Measurements from ENCODE around the gene RIC1. TPM values are rescaled to one million over a fixed set of nuclear protein-coding genes. Genes with fewer than 3 reads are reported as not detected.

The RIC1 gene
- total RNA-seq, 2 donors from 2014 or later, result 18.0 to 49.8 TPM

DNA sequence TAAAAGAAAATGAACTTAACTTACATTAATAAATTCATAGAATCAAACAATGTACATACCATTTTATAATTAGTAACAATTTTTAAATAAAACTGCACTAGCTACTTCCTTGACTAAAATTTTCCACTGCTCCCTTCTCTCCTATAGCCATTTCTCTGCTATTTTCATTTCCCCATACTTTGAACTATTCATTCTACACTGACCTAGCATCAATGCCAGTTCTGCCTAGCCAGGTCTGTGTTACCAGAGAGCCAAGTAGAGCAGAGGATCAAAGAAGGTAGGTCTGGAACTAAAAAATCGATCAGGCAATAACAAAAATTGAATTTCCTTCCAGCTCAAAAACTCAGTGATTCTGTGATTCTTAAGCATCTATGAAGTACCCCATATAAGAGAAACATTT is 119.5 kb downstream of the RIC1 start:
- DNase-seq (ENCODE audit: low spot score), result no peak
- H3K27me3 ChIP-seq (replicated peaks; ENCODE audit: insufficient read depth), result no peaks in the 10 kb centered on the region
- H3K4me1 ChIP-seq (replicated peaks), result no peaks in the 10 kb centered on the region
- no peaks in the 10 kb centered on the region for H3K36me3 ChIP-seq
- no peak overlapping the region for H3K27ac ChIP-seq
- TF ChIP-seq POLR2AphosphoS5 (IDR thresholded peaks at IDR 0.05), result no peak
- TF ChIP-seq, protein P1, sequence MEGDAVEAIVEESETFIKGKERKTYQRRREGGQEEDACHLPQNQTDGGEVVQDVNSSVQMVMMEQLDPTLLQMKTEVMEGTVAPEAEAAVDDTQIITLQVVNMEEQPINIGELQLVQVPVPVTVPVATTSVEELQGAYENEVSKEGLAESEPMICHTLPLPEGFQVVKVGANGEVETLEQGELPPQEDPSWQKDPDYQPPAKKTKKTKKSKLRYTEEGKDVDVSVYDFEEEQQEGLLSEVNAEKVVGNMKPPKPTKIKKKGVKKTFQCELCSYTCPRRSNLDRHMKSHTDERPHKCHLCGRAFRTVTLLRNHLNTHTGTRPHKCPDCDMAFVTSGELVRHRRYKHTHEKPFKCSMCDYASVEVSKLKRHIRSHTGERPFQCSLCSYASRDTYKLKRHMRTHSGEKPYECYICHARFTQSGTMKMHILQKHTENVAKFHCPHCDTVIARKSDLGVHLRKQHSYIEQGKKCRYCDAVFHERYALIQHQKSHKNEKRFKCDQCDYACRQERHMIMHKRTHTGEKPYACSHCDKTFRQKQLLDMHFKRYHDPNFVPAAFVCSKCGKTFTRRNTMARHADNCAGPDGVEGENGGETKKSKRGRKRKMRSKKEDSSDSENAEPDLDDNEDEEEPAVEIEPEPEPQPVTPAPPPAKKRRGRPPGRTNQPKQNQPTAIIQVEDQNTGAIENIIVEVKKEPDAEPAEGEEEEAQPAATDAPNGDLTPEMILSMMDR (IDR thresholded peaks at IDR 0.05), result no peak
- H3K9me3 ChIP-seq, result no peaks in the 10 kb centered on the region
- WGBS, result 97% methylated on average over 1 of the region's 1 CpG
- H3K4me3 ChIP-seq, result no peak overlapping the region
- intact Hi-C loops (cut with DNase I), result no loop called here

DNA sequence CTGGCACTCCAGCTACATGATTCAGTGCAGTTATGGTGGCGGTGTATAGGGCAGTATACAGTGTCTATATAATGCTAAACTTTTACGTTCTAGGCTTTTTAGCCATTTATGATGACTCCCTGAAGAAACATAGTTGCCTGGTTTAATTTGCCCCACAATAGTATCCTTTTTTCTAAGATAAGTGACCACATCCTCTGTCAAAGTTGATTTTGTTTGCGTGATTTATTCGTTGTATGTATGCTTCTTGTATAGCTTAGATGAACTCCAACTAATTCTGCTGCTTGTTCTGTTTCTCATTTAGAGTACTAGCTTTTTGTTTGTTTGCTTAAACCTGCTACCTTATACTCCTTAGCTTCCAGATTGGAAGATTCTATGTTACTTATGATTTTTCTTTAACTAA is 120.4 kb downstream of the RIC1 start:
- Histone ChIP-seq H3K9me3 (no peaks in the 10 kb centered on the region), H3K27ac (no peak overlapping the region), H3K4me1 (replicated peaks) (no peaks in the 10 kb centered on the region), H3K4me3 (no peak overlapping the region), H3K36me3 (no peaks in the 10 kb centered on the region), H3K27me3 (replicated peaks; ENCODE audit: insufficient read depth) (no peaks in the 10 kb centered on the region)
- 94% methylated on average over 4 of the region's 4 CpGs for WGBS
- TF ChIP-seq POLR2AphosphoS5 (IDR thresholded peaks at IDR 0.05) (no peak), POLR2A (IDR thresholded peaks at IDR 0.05) (no peak)
- TF ChIP-seq, protein P1 (IDR thresholded peaks at IDR 0.05), result no peak
- intact Hi-C loops (cut with DNase I), result no loop called here
- no peak for DNase-seq (ENCODE audit: low spot score)

DNA sequence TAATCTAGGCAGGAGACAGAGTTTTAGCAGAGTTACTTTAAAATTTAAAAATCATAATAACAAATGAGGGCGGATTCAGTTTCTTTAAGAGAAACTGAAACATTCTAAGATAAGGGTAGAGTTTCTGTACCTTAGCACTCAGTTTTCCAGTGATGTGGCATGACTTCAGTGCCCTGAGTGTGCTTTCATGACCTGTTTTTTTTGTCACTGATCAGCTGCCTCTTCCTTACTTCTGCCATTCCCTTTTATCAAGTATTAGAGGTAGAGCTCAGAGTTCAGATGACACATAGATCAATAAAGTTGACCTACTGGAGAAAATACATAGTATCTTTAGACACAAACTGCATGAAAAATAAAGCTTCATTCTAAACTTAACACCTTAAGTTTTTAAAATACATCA is 121.7 kb downstream of the RIC1 start:
- no peaks in the 10 kb centered on the region for H3K9me3 ChIP-seq
- no peak overlapping the region for H3K27ac ChIP-seq
- no peak overlapping the region for H3K4me3 ChIP-seq
- no peaks in the 10 kb centered on the region for H3K36me3 ChIP-seq
- DNase-seq (ENCODE audit: low spot score), result no peak
- H3K4me1 ChIP-seq (replicated peaks), result no peaks in the 10 kb centered on the region
- WGBS, result 97% methylated on average over 1 of the region's 1 CpG
- TF ChIP-seq POLR2A (IDR thresholded peaks at IDR 0.05) (no peak), POLR2AphosphoS5 (IDR thresholded peaks at IDR 0.05) (no peak)
- TF ChIP-seq, protein P1 (IDR thresholded peaks at IDR 0.05), result no peak
- intact Hi-C loops (cut with DNase I), result no loop called here
- H3K27me3 ChIP-seq (replicated peaks; ENCODE audit: insufficient read depth), result no peaks in the 10 kb centered on the region

DNA sequence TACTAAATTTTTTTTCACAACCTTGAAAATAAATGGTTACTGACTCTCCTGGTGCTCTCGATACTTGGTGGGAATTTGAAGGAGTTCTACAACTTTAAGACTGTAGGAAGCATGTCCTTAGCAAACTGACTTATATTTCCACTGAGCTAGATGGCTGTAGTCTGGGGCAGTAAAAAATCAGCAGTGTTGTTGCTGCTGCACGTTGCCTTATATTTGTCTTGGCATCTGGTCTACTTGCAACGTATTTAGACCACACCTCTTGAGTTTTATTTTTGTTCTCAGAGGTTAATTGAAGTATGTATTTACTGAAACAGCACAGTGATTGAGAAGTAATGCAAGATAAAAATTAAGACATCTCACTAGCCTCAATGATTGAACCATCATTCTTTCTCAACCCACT is 127.7 kb downstream of the RIC1 start:
- no peak for DNase-seq (ENCODE audit: low spot score)
- Histone ChIP-seq H3K27me3 (replicated peaks; ENCODE audit: insufficient read depth) (no peaks in the 10 kb centered on the region), H3K27ac (no peak overlapping the region), H3K36me3 (no peaks in the 10 kb centered on the region), H3K9me3 (no peaks in the 10 kb centered on the region), H3K4me1 (replicated peaks) (no peaks in the 10 kb centered on the region), H3K4me3 (no peak overlapping the region)
- intact Hi-C loops (cut with DNase I), result no loop called here
- no peak for TF ChIP-seq POLR2A (IDR thresholded peaks at IDR 0.05)
- TF ChIP-seq POLR2AphosphoS5 (IDR thresholded peaks at IDR 0.05), result no peak
- TF ChIP-seq, protein P1 (IDR thresholded peaks at IDR 0.05), result no peak
- 69% methylated on average over 3 of the region's 3 CpGs for WGBS

DNA sequence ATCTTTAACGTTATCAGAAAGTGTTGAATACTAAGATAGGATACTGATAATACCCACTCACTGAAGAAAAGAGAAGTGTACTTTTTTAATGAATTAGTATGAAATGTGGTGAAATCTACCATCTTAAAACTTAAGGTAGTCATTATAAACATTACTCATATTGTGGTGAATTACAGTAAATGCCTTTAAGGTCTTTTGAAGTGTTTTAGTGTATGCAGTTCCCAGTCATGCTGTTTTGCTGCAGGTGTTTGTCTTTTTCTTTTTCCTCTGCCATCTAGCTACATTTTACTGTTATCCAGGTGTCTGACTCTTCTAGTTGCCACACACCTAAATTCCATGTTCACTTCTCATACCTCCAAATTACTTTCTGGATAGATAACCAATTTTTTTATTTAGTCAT is 131.4 kb downstream of the RIC1 start:
- H3K36me3 ChIP-seq, result peaks cover 0 to 8% of the 10 kb centered on the region in 2 donors

More for the DNA sequence above, 131.4 kb downstream of the RIC1 start:
- no peak overlapping the region for H3K4me3 ChIP-seq
- H3K9me3 ChIP-seq, result no peaks in the 10 kb centered on the region
- WGBS, result 85% methylated on average over 1 of the region's 1 CpG
- H3K27ac ChIP-seq, result no peak overlapping the region
- intact Hi-C loops (cut with DNase I), result no loop called here
- no peak for DNase-seq (ENCODE audit: low spot score)
- TF ChIP-seq POLR2A (IDR thresholded peaks at IDR 0.05) (no peak), POLR2AphosphoS5 (IDR thresholded peaks at IDR 0.05) (no peak)
- TF ChIP-seq, protein P1 (IDR thresholded peaks at IDR 0.05), result no peak
- no peaks in the 10 kb centered on the region for H3K27me3 ChIP-seq (replicated peaks; ENCODE audit: insufficient read depth)
- H3K4me1 ChIP-seq (replicated peaks), result no peaks in the 10 kb centered on the region

Data from prostate gland (tissue), 2 donors.